WERI-Rb-1 (cell line): Measurements from ENCODE around the gene IRF3.

Source experiments
- DNase-seq: peaks from one replicate; pipeline ENCODE4 v3.0.0-alpha.2; 2020
- H3K27ac ChIP-seq: fragments of 250-450 bp; sonication (Bioruptor Pico); 2 replicates; pipeline ENCODE4 v1.5.1; 2020; ENCODE audit warnings: mild to moderate bottlenecking, moderate library complexity
- H3K27me3 ChIP-seq: fragments of 250-450 bp; sonication (Bioruptor Pico); 2 replicates; pipeline ENCODE4 v1.5.1; 2021; ENCODE audit warnings: mild to moderate bottlenecking, low read depth, moderate library complexity; ENCODE audit not compliant: insufficient read depth, severe bottlenecking
- H3K36me3 ChIP-seq: fragments of 250-450 bp; sonication (Bioruptor Pico); 2 replicates; pipeline ENCODE4 v1.5.1; 2020; ENCODE audit warnings: mild to moderate bottlenecking, moderate library complexity
- H3K4me3 ChIP-seq: 2 replicates; pipeline ENCODE4 v1.5.1; 2011; ENCODE audit warnings: low read depth, mild to moderate bottlenecking, control low read depth, low read length
- H3K9me3 ChIP-seq: fragments of 250-450 bp; sonication (Bioruptor Pico); 2 replicates; pipeline ENCODE4 v1.5.1; 2021; ENCODE audit warnings: mild to moderate bottlenecking, moderate library complexity; ENCODE audit not compliant: severe bottlenecking
- TF ChIP-seq, protein P1 (sequence below): IDR thresholded peaks from 2 replicates; pipeline ENCODE4 v1.5.1; 2011; ENCODE audit warnings: low read depth, mild to moderate bottlenecking, control low read depth, inconsistent platforms, low read length

IRF3 gene

DNA sequence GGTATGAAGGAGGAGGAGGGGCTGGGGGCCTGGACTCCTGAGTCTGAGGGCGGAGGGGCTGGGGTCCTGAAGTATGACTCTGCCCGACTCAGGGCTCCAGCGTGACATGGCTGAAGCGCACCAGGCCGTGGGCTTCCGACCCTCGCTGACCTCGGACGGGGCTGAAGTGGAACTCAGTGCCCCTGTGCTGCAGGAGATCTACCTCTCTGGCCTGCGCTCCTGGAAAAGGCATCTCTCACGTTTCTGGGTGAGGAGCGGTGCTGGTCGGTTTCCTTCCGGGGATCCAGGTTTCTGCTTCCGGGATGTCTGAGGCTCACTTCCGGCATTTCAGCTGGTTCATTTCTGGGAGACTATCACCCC, 26.5 kb upstream of the IRF3 start:
- no peaks in the 10 kb centered on the region for H3K27me3 ChIP-seq
- DNase-seq: no peak
- H3K36me3 ChIP-seq: peaks cover 23% of the 10 kb centered on the region
- H3K4me3 ChIP-seq: peak overlapping the region; percentile 55
- TF ChIP-seq, protein P1, sequence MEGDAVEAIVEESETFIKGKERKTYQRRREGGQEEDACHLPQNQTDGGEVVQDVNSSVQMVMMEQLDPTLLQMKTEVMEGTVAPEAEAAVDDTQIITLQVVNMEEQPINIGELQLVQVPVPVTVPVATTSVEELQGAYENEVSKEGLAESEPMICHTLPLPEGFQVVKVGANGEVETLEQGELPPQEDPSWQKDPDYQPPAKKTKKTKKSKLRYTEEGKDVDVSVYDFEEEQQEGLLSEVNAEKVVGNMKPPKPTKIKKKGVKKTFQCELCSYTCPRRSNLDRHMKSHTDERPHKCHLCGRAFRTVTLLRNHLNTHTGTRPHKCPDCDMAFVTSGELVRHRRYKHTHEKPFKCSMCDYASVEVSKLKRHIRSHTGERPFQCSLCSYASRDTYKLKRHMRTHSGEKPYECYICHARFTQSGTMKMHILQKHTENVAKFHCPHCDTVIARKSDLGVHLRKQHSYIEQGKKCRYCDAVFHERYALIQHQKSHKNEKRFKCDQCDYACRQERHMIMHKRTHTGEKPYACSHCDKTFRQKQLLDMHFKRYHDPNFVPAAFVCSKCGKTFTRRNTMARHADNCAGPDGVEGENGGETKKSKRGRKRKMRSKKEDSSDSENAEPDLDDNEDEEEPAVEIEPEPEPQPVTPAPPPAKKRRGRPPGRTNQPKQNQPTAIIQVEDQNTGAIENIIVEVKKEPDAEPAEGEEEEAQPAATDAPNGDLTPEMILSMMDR: no peak
- no peaks in the 10 kb centered on the region for H3K9me3 ChIP-seq
- no peak overlapping the region for H3K27ac ChIP-seq

DNA sequence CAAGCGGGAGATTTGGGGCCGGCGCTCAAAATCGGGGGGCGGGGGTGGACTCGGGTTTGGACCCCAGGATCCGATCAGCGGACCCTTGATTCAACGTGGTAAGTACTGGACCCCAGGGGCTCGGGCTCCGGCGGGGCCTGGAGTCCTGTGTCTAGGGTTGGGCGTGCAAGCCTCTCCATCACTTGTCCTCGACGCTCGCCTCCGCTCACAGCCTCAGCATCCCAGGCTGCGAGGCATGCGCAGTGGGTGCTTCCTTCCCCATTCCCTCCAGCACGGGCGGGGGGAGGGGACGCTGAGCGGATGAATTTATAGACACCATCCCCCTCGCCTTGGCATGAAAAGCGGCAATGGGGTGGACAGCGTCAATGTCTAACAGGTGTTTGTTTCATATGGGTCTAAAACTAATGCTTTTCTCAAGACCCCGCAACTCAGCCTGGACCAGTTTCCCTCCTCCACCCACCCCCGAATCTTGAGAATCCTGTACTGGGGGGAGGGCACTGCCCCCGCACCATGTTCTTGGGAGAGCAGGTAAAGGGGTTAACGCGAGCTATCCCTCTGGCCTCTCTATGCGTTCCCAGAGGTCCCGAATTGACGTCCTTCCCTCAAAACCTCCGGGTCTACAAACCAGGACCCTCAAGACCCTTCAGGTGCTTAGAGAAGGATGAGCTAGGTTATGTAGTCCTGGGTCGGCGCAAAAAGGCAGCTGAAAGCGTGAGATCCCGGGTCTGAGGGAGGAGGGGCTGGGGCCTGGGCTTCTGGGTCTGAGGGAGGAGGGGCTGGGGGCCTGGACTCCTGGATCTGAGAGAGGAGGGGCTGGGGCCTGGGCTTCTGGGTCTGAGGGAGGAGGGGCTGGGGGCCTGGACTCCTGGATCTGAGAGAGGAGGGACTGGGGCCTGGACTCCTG, 25.8 kb upstream of the IRF3 start:
- TF ChIP-seq, protein P1: no peak
- Histone ChIP-seq H3K4me3 (peak overlapping the region; percentile 55), H3K27ac (peak overlapping the region; percentile 91), H3K36me3 (peaks cover 21% of the 10 kb centered on the region; the same call in 1 of the 2 replicates), H3K9me3 (no peaks in the 10 kb centered on the region), H3K27me3 (no peaks in the 10 kb centered on the region)
- DNase-seq: peak; percentile 90

DNA sequence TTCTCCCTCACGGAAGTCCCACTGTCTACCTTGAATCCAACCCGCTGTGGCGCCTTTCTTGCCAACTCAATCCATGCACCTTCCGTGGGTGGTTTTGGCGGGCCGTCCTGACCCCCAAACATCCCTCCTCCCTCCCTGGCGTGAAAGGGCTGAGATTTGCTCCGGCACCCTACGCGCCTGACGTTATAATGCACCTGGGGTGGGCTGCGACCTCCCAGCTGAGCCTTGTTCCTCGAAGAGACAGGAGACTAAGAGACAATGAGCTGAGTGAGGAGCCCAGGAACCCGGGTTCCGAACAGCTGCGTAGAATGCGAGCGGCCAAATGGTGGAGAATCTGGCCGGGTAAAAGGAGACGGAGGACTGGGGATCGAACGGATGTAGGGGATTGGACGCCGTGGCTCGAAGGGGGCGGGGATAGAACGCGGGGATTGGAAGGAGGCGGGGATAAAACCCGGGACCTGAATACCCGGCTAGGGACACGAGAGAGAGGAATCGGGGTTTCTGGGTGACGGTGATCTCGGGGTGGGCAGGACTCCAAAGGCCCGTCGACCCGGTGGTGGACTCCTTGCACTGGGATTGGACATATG, 25.1 kb upstream of the IRF3 start, which contains the start of gene CPT1C:
Gene CPT1C, plus strand, starts transcription at position 461 of the 587 bp plus-strand sequence. CDS start 1,137 bp downstream, outside the sequence.
- Histone ChIP-seq H3K27me3 (no peaks in the 10 kb centered on the region), H3K9me3 (no peaks in the 10 kb centered on the region), H3K4me3 (peak within 1 kb of the TSS; percentile 55), H3K27ac (peak within 1 kb of the TSS; percentile 91), H3K36me3 (peaks cover 27% of the 10 kb centered on the region)
- peak; percentile 95 for DNase-seq
- TF ChIP-seq, protein P1: no peak

DNA sequence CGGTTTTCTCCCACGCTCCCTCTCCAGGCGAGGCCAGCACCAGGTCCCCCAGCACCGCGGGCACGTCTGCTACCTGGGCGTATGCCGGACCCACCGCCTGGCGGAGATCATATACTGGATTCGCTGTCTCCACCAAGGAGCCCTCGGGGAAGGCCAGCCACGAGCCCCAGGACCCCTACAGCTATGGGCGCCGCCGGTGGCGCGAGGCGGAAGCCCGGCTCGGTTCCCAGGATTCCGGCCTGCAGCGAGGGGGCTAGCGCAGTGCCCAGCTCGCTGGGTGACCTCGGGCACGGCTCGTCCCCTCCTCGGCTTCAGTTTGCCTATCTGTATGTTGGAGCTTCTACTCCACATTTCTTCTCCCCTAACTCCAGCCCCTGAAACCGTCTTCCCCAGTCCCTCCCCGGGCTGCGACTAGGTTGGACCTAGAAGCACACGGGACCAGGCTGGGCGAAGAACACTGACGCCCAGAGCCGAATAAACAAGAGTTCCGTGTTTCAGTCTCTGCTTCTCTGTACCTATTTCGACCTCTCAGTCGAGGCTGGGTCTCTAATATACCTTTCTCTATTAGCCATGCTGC, 24.5 kb upstream of the IRF3 start:
- Histone ChIP-seq H3K9me3 (no peaks in the 10 kb centered on the region), H3K27ac (peak overlapping the region; percentile 91), H3K27me3 (no peaks in the 10 kb centered on the region), H3K36me3 (peaks cover 32% of the 10 kb centered on the region), H3K4me3 (peak overlapping the region; percentile 55)
- TF ChIP-seq, protein P1: no peak
- DNase-seq: no peak

DNA sequence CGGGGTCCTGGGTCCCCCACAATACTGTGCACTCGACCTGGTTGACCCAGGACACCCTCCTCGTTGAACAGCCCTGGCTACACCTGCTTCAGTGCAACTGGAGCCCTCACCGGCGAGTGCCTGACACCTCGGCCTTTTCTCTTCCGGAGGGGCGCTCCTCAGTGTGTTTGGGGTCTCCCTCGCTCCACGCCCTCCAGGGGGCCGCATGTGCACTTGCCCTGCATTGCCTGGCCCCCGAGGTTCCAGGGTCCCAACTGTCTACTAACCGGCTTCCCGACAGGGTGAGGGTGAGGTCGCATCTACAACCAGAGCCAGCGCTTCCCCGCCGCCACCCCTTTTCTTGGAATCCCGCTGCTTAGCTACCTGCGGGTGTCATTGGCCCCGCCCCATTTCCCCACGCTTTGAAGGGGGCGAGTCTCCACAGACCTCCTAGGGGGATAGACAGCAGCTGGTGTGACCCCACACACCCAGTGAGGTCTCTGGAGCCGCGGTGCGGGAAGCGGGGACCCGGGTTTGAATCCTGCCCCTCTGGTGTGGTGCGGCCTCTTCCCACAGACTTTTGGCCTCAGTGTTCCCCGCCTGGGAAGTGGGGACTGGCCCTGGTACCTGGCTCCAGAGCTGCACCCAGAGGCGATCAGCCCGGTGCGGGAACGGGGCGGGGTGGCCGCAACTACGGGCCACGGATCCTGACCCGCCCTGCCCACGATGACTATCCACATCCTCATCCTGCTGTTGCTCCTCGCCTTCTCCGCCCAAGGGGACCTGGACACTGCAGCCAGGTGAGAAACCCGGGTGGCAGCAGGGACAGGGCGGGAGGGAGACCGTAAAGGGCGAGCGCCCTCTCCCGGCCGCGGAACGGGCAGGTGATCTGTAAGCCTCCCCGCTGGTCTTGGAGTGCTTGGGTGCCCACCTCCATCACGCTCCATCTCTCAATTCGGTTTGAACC, 23.7 kb upstream of the IRF3 start, which contains the start of gene ADM5:
Gene ADM5, plus strand, starts transcription at position 462 of the 946 bp plus-strand sequence. Its CDS starts 244 bp downstream, at position 706.
- no peaks in the 10 kb centered on the region for H3K27me3 ChIP-seq
- peak within 1 kb of the TSS; percentile 91 for H3K27ac ChIP-seq
- peaks cover 39% of the 10 kb centered on the region for H3K36me3 ChIP-seq
- H3K4me3 ChIP-seq: peak within 1 kb of the TSS; percentile 55
- H3K9me3 ChIP-seq: no peaks in the 10 kb centered on the region
- TF ChIP-seq, protein P1: peak; percentile 87
- DNase-seq: peak; percentile 86
